Liver (tissue), 3 donors: Measurements from ENCODE around the gene KCNQ5.

ENCODE experiments used
- ATF3 ChIP-seq: IDR thresholded peaks from 2 replicates; pipeline ENCODE4 v1.6.1; 2016; ENCODE audit warnings: antibody characterized with exemption
- CTCF ChIP-seq: fragments of 150-350 bp; IDR thresholded peaks from 2 replicates; pipeline ENCODE4 v1.5.1; 2017; ENCODE audit warnings: improper control_type of control experiment, low read depth, low read length; ENCODE audit not compliant: missing input control
- EGR1 ChIP-seq, 2 donors: IDR thresholded peaks; 2 replicates each; pipeline ENCODE4 v1.6.1; 2016 to 2018; ENCODE audit warnings: antibody characterized with exemption in 2 of 2, low read depth in 2 of 2
- GABPA ChIP-seq, 2 donors: IDR thresholded peaks in 1 of 2; conservative IDR thresholded peaks in 1 of 2; 2 replicates each; pipeline ENCODE4 v1.6.1; 2016; ENCODE audit warnings: antibody characterized with exemption in 2 of 2, mild to moderate bottlenecking in 1 of 2, moderate library complexity in 1 of 2
- TF ChIP-seq, protein P1 (sequence below): IDR thresholded peaks from 2 replicates; pipeline ENCODE4 v1.6.1; 2016; ENCODE audit warnings: antibody characterized with exemption
- donor health status: healthy.
- donor health status: healthy.

- TF ChIP-seq GABPA (IDR thresholded peaks at IDR 0.05 in 1 of 2, conservative IDR thresholded peaks at IDR 0.05 in 1 of 2) (no peak), ATF3 (no peak), CTCF (no peak), EGR1 (IDR thresholded peaks at IDR 0.05; ENCODE audit: low read depth in 2 of 2) (no peak)
- TF ChIP-seq, protein P1, sequence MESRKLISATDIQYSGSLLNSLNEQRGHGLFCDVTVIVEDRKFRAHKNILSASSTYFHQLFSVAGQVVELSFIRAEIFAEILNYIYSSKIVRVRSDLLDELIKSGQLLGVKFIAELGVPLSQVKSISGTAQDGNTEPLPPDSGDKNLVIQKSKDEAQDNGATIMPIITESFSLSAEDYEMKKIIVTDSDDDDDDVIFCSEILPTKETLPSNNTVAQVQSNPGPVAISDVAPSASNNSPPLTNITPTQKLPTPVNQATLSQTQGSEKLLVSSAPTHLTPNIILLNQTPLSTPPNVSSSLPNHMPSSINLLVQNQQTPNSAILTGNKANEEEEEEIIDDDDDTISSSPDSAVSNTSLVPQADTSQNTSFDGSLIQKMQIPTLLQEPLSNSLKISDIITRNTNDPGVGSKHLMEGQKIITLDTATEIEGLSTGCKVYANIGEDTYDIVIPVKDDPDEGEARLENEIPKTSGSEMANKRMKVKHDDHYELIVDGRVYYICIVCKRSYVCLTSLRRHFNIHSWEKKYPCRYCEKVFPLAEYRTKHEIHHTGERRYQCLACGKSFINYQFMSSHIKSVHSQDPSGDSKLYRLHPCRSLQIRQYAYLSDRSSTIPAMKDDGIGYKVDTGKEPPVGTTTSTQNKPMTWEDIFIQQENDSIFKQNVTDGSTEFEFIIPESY, result no peak
Measured at GRCh38 chr6:72781624-72782023, 159.8 kb downstream of the KCNQ5 start.
